ENCODE data around the gene PLBD2.

Gene PLBD2

DNA sequence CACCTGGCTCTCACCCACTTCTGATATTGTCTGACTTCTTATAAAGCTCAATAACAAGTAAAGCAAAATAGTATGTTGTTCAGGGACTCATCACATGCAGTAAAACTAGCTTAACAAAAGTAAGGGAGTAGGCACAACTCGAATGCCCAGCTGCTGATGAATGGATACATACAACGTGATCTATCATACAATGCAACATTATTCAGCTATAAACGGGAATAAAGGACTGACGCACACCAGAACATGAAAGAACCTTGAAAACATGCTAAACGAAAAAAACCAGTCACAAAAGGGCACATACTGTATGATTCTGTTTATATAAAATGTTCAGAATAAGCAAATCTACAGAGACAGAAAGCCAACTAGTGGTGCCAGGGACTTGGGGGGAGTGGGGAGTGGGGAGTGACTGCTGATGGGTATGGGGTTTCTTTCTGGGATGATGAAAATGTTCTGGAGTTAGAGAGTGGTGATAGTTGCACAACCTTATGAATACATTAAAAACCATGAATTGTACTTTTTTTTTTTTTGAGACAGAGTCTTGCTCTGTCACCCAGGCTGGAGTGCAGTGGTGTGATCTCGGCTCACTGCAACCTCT lies 11.1 kb downstream of the PLBD2 start:
- no peak for DNase-seq (ENCODE audit: low read depth)
- H3K4me3 ChIP-seq (ENCODE audit: control insufficient read depth, low read depth, low read length): no peak overlapping the region
- no peak for TF ChIP-seq CTCF (conservative IDR thresholded peaks at IDR 0.05; ENCODE audit: control insufficient read depth, insufficient read depth, low read depth, low read length)

GRCh38 chr12:113370923-113371682 lies 12.7 kb downstream of the PLBD2 start:
- no peak overlapping the region for H3K4me3 ChIP-seq (ENCODE audit: control insufficient read depth, low read depth, low read length)
- TF ChIP-seq CTCF (conservative IDR thresholded peaks at IDR 0.05; ENCODE audit: control insufficient read depth, insufficient read depth, low read depth, low read length): no peak
- no peak for DNase-seq (ENCODE audit: low read depth)

- no peak for DNase-seq (ENCODE audit: low read depth)
- no peak overlapping the region for H3K4me3 ChIP-seq (ENCODE audit: control insufficient read depth, low read depth, low read length)
- no peak for TF ChIP-seq CTCF (conservative IDR thresholded peaks at IDR 0.05; ENCODE audit: control insufficient read depth, insufficient read depth, low read depth, low read length)
Measured at GRCh38 chr12:113371808-113372207, 13.4 kb downstream of the PLBD2 start.

GRCh38 chr12:113372371-113372770 lies 14.0 kb downstream of the PLBD2 start:
- DNase-seq (ENCODE audit: low read depth): no peak
- no peak overlapping the region for H3K4me3 ChIP-seq (ENCODE audit: control insufficient read depth, low read depth, low read length)
- TF ChIP-seq CTCF (conservative IDR thresholded peaks at IDR 0.05; ENCODE audit: control insufficient read depth, insufficient read depth, low read depth, low read length): no peak

- no peak overlapping the region for H3K4me3 ChIP-seq (ENCODE audit: control insufficient read depth, low read depth, low read length)
- TF ChIP-seq CTCF (conservative IDR thresholded peaks at IDR 0.05; ENCODE audit: control insufficient read depth, insufficient read depth, low read depth, low read length): no peak
- no peak for DNase-seq (ENCODE audit: low read depth)
Measured at GRCh38 chr12:113373440-113373839, 15.1 kb downstream of the PLBD2 start.

DNA sequence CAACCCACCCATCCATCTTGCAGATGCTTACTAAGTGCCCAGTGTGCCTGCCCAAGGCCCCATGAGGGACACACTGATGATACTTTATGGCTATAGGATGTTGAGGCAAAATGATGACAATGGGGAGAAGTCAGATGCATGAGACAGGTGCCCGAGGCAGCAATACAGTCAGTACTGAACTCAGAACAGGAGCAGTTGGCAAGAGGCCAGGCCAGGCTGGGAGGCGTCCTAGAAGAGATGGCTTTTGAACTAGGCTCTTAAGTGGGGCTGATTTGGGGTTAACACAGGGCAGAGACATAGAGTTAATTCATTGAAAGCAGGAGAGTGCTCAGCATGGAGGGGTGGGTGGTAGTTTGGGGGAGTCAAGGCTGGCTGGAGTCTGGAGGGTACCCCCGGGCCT lies 15.6 kb downstream of the PLBD2 start:
- DNase-seq (ENCODE audit: low read depth): no peak
- TF ChIP-seq CTCF (conservative IDR thresholded peaks at IDR 0.05; ENCODE audit: control insufficient read depth, insufficient read depth, low read depth, low read length): no peak
- no peak overlapping the region for H3K4me3 ChIP-seq (ENCODE audit: control insufficient read depth, low read depth, low read length)

Data from fibroblast of mammary gland (primary cell).